Esophagus muscularis mucosa (tissue), 4 donors: Measurements from ENCODE around the gene KCNK2. TPM values are rescaled to one million over a fixed set of nuclear protein-coding genes. Genes with fewer than 3 reads are reported as not detected.

Source experiments
- DNase-seq: peaks from one replicate; pipeline ENCODE4 v3.0.0-alpha.2; 2017; ENCODE audit errors: extremely low spot score
- H3K27ac ChIP-seq, 4 donors: fragments of 200-600 bp; sonication (generic); replicated peaks in 1 of 4; 1 replicate in 3 of 4; 2 replicates in 1 of 4; pipeline ENCODE4 v1.5.1; 2016 to 2019; ENCODE audit warnings: mild to moderate bottlenecking in 1 of 4
- H3K27me3 ChIP-seq, 4 donors: fragments of 200-600 bp; sonication (generic); one replicate each; pipeline versions ENCODE4 v1.5.1 to v1.6.0; 2016 to 2019
- H3K36me3 ChIP-seq, 4 donors: fragments of 200-600 bp; sonication (generic); one replicate each; pipeline ENCODE4 v1.5.1; 2016 to 2019
- H3K4me1 ChIP-seq, 4 donors: fragments of 200-600 bp; sonication (generic); one replicate each; pipeline ENCODE4 v1.5.1; 2016 to 2019
- H3K4me3 ChIP-seq, 4 donors: fragments of 200-600 bp; sonication (generic); 1 replicate in 2 of 4; 2 replicates in 2 of 4; pipeline ENCODE4 v1.5.1; 2016 to 2019; ENCODE audit warnings: mild to moderate bottlenecking in 4 of 4, moderate library complexity in 1 of 4
- H3K9me3 ChIP-seq, 4 donors: fragments of 200-600 bp; sonication (generic); 1 replicate in 3 of 4; 2 replicates in 1 of 4; pipeline ENCODE4 v1.5.1; 2016 to 2019
- EP300 ChIP-seq: sonication (generic); formaldehyde crosslinking; IDR thresholded peaks from one replicate; pipeline ENCODE4 v1.6.1; 2017; ENCODE audit warnings: antibody characterized with exemption
- POLR2A ChIP-seq: fragments of 450-650 bp; IDR thresholded peaks from one replicate; pipeline ENCODE4 v1.6.1; 2017; ENCODE audit warnings: antibody characterized with exemption, moderate library complexity, mild to moderate bottlenecking, low read depth
- POLR2AphosphoS5 ChIP-seq, 2 donors: sonication (generic); formaldehyde crosslinking; IDR thresholded peaks; one replicate each; pipeline ENCODE4 v1.6.1; 2017; ENCODE audit warnings: antibody characterized with exemption in 2 of 2
- WGBS: methylation state at CpG from one replicate; pipeline ENCODE4 v1.1.5; 2018; 5-methylcytosine and 5-hydroxymethylcytosine counted together
- intact Hi-C: fragments of 100-400 bp; cut with DNase I; formaldehyde crosslinking; loops from one replicate; pipeline ENCODE4 v1.15.1; 2023
- total RNA-seq, 4 donors: library from RNA; depleted of rRNA; stranded (reverse); fragments of >200 nt; gene quantifications; one replicate each; pipeline versions ENCODE4 v1.1.0 to v1.2.1, GENCODE V29; 2016
- TF ChIP-seq, protein P1 (sequence below), 3 experiments: fragments of 200-600 bp in 2 of 3; fragments of 450-650 bp in 1 of 3; sonication (generic) in 2 of 3; IDR thresholded peaks; one replicate each; pipeline ENCODE4 v1.5.1; 2017 to 2019; ENCODE audit warnings: antibody characterized with exemption in 3 of 3, mild to moderate bottlenecking in 2 of 3, moderate library complexity in 1 of 3

KCNK2 gene
- total RNA-seq, 4 donors from 2014 or later = 0.57 to 3.3 (median 2.8) TPM

DNA sequence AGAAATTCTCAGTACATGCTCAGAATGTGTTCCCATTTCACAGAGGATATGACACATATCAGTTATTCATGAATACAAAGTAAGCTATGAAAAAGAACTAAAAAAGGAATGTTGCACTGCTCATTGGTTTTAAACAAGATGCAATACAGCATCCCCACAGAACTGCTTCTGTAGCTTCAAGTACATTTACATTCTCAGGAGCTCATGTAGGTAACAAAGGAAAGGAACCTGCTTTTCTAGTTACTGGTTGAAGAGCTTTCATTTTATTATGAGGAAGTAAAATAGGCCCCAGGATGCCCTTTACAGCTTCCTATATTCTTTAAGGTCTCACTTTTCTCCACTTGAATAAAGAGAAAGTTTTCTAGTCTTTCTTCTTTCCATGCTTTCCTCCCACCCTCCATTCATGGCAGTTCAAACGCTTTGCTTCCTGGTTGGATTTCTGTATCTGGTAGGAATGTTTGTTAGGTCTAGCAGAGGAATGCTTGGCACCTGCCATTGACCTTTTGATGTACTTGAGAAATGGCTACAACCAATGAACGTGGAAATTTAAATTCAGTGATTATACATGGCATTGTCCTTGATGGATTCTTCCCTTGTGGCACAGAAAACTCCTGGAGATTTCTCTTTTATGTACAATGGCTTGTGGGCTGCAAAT is 27.1 kb upstream of the KCNK2 start:
- intact Hi-C loops = no loop called here
- no peaks in the 10 kb centered on the region for H3K4me1 ChIP-seq
- H3K27ac ChIP-seq = no peak overlapping the region
- no peak for DNase-seq
- H3K4me3 ChIP-seq = no peak overlapping the region
- H3K36me3 ChIP-seq = no peaks in the 10 kb centered on the region
- WGBS = 46% methylated on average over 2 of the region's 2 CpGs
- H3K9me3 ChIP-seq = no peaks in the 10 kb centered on the region
- H3K27me3 ChIP-seq = no peaks in the 10 kb centered on the region
- TF ChIP-seq POLR2AphosphoS5 (IDR thresholded peaks at IDR 0.05) (no peak), POLR2A (no peak), EP300 (no peak)
- TF ChIP-seq, protein P1, sequence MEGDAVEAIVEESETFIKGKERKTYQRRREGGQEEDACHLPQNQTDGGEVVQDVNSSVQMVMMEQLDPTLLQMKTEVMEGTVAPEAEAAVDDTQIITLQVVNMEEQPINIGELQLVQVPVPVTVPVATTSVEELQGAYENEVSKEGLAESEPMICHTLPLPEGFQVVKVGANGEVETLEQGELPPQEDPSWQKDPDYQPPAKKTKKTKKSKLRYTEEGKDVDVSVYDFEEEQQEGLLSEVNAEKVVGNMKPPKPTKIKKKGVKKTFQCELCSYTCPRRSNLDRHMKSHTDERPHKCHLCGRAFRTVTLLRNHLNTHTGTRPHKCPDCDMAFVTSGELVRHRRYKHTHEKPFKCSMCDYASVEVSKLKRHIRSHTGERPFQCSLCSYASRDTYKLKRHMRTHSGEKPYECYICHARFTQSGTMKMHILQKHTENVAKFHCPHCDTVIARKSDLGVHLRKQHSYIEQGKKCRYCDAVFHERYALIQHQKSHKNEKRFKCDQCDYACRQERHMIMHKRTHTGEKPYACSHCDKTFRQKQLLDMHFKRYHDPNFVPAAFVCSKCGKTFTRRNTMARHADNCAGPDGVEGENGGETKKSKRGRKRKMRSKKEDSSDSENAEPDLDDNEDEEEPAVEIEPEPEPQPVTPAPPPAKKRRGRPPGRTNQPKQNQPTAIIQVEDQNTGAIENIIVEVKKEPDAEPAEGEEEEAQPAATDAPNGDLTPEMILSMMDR (IDR thresholded peaks at IDR 0.05) = no peak

DNA sequence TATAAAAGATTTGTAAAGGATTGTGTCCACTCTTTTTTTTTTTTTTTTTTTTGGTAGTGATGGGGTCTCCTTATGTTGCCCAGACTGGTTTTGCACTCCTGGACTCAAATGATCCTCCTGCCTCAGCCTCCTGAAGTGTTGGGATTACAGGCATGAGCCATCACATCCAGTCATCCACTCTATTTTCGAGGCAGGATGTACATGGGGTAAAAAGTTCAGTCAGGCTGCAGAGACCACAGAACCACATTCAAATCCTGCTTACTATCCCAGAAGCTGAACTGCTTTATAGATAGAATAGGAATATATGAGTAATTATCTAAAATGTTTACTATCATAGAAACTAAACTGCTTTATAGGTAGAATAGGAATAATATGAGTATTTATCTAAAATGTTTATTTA is 26.0 kb upstream of the KCNK2 start:
- TF ChIP-seq, protein P1 (IDR thresholded peaks at IDR 0.05) = no peak
- TF ChIP-seq EP300 = no peak
- no peak for TF ChIP-seq POLR2AphosphoS5 (IDR thresholded peaks at IDR 0.05)
- TF ChIP-seq POLR2A = no peak
- no peak for DNase-seq
- H3K27me3 ChIP-seq = no peaks in the 10 kb centered on the region
- intact Hi-C loops = no loop called here
- no peaks in the 10 kb centered on the region for H3K4me1 ChIP-seq
- H3K4me3 ChIP-seq = no peak overlapping the region
- 45% methylated on average over 1 of the region's 1 CpG for WGBS
- H3K9me3 ChIP-seq = no peaks in the 10 kb centered on the region
- no peaks in the 10 kb centered on the region for H3K36me3 ChIP-seq
- H3K27ac ChIP-seq = no peak overlapping the region

DNA sequence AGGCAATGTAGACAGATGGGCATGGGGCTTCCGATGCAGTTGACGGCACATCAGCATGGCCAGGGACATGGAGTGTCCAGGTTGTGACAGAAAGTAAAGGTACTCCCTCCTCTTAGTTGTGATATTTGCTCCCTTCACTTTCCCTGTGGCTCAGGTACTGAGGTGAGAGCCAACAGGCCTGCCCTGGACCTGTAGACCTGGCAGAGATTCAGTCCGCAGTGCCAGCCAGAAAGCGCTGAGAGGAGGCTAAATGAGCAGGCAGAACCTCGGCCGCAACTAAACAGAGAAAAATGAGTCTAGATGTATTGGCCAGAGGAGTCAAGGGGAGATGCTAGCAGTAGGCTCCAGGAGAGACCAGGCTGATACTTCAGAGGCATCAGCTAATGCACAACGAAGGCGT is 22.6 kb upstream of the KCNK2 start:
- H3K27me3 ChIP-seq = no peaks in the 10 kb centered on the region
- no peak overlapping the region for H3K27ac ChIP-seq
- no peaks in the 10 kb centered on the region for H3K36me3 ChIP-seq
- DNase-seq = no peak
- H3K4me3 ChIP-seq = no peak overlapping the region
- intact Hi-C loops = no loop called here
- H3K4me1 ChIP-seq = no peaks in the 10 kb centered on the region
- no peaks in the 10 kb centered on the region for H3K9me3 ChIP-seq
- 97% methylated on average over 8 of the region's 8 CpGs for WGBS
- TF ChIP-seq, protein P1 (IDR thresholded peaks at IDR 0.05) = no peak
- TF ChIP-seq POLR2AphosphoS5 (IDR thresholded peaks at IDR 0.05) (no peak), EP300 (no peak), POLR2A (no peak)

DNA sequence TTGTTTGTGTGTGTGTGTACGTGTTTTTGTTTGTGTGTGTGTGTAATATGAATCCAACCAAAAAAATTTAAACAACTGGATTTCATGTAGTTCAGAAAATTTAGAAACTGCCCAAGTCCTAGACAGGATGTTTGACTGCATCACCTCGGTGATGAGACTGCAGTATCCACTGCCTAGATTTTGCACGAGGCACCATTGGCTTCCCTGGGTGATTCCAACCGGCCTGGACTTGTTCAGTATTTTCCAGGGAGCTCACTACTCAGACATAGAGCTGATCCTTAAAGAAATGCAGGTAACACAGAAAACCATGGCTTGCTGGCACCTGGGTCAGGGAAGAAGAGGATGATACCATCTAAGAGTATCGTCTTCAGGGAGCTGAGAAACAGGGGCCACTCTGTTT is 18.2 kb upstream of the KCNK2 start:
- TF ChIP-seq EP300 = no peak
- TF ChIP-seq POLR2A = no peak
- TF ChIP-seq, protein P1 (IDR thresholded peaks at IDR 0.05) = no peak
- no peak for TF ChIP-seq POLR2AphosphoS5 (IDR thresholded peaks at IDR 0.05)
- no peak overlapping the region for H3K27ac ChIP-seq
- intact Hi-C loops = no loop called here
- H3K4me3 ChIP-seq = no peak overlapping the region
- no peaks in the 10 kb centered on the region for H3K36me3 ChIP-seq
- no peaks in the 10 kb centered on the region for H3K27me3 ChIP-seq
- WGBS = 76% methylated on average over 5 of the region's 5 CpGs
- H3K9me3 ChIP-seq = no peaks in the 10 kb centered on the region
- H3K4me1 ChIP-seq = no peaks in the 10 kb centered on the region
- DNase-seq = no peak

DNA sequence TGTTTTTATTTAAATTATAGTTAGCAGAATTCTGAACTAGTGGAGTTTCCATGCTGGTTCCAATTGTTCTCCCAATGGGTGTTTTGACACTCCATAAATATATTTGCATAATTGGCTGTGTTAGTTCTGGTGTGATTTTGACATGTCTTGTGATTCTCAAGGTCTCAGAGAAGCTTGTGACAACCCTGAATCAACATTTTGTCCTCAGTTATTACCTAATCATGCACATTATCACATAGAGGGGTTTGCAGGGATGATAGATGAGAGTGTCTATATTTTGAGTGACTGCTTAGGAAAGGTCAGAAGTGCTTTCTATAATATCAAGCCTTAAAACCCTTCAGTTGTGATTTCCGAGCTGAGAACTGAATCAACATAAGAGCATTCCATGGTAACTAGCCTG is 11.5 kb upstream of the KCNK2 start:
- H3K9me3 ChIP-seq = no peaks in the 10 kb centered on the region
- H3K27me3 ChIP-seq = no peaks in the 10 kb centered on the region
- intact Hi-C loops = no loop called here
- DNase-seq = no peak
- H3K4me3 ChIP-seq = no peak overlapping the region
- no peak for TF ChIP-seq EP300
- TF ChIP-seq POLR2AphosphoS5 (IDR thresholded peaks at IDR 0.05) = no peak
- no peak for TF ChIP-seq POLR2A
- TF ChIP-seq, protein P1 (IDR thresholded peaks at IDR 0.05) = no peak
- H3K4me1 ChIP-seq = no peaks in the 10 kb centered on the region
- WGBS = 44% methylated on average over 1 of the region's 1 CpG
- no peaks in the 10 kb centered on the region for H3K36me3 ChIP-seq
- no peak overlapping the region for H3K27ac ChIP-seq
